ENCODE data around the gene ASB9. TPM values are rescaled to one million over a fixed set of nuclear protein-coding genes. Genes with fewer than 3 reads are reported as not detected.

Gene ASB9
- total RNA-seq, 1 experiment from 2014 or later, result 0.11 TPM

DNA sequence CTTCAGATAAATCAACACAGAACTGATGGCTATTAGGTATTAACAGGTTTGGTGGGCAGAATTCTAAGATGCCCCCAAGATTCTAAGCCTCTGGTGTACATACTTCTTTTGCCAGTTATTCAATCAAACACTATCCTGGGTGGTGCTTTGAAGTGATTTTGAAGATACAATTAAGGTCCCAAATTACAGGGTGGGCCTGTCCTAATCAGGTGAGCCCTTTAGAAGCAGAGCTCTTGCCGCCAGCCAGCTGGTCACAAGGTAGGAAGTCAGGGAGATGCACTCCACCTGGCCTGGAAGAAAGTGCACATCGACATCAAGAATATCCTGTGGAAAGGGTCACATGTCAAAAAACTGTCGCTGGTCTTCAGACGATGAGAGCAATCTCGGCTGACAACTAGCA is 29.5 kb downstream of the ASB9 start:
- no peak for TF ChIP-seq FOXK1 (CRISPR knock-in tag; IDR thresholded peaks at IDR 0.05)
- Mint-ChIP-seq H3K27ac (no peak overlapping the region), H3K4me3 (no peak overlapping the region), H3K27me3 (ENCODE audit: low read depth) (no peaks in the 10 kb centered on the region), H3K4me1 (no peaks in the 10 kb centered on the region), H3K36me3 (no peaks in the 10 kb centered on the region), H3K9me3 (peaks cover 7% of the 10 kb centered on the region; the same call in 1 of the 2 replicates)
- DNase-seq (ENCODE audit: low spot score) (no peak), ATAC-seq (no peak)
- ChIA-PET POLR2A (no interaction called here), CTCF (no interaction called here)

DNA sequence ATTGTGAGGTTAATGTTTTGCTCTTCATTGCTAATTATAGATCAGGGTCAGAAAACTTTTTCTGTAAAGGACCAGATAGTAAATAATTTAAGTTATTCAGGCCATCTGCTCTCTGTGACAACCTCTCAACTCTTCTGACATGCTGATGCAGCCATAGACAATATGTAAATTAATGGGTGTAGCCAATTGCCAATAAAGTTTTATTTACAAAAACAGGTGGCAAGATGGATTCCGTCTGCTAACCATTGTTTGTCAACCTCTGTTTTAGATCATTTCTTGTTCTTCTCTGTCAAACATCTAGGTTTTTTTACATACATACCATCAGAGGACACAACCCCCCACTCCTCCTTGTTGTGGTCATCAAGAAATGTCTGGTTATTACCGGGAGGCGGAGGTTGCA is 33.7 kb downstream of the ASB9 start:
- H3K4me1 Mint-ChIP-seq, result no peaks in the 10 kb centered on the region
- no peaks in the 10 kb centered on the region; the same call in 1 of the 2 replicates for H3K27me3 Mint-ChIP-seq (ENCODE audit: low read depth)
- ChIA-PET CTCF (no interaction called here), POLR2A (no interaction called here)
- H3K4me3 Mint-ChIP-seq, result no peak overlapping the region
- ATAC-seq (no peak), DNase-seq (ENCODE audit: low spot score) (no peak)
- TF ChIP-seq ZBTB21 (CRISPR knock-in tag; IDR thresholded peaks at IDR 0.05; ENCODE audit: borderline replicate concordance) (no peak), ELF4 (CRISPR knock-in tag; IDR thresholded peaks at IDR 0.05; ENCODE audit: low read depth) (no peak), ZNF671 (CRISPR knock-in tag; IDR thresholded peaks at IDR 0.05) (no peak)
- TF ChIP-seq, protein P1, sequence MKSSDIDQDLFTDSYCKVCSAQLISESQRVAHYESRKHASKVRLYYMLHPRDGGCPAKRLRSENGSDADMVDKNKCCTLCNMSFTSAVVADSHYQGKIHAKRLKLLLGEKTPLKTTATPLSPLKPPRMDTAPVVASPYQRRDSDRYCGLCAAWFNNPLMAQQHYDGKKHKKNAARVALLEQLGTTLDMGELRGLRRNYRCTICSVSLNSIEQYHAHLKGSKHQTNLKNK (CRISPR knock-in tag; IDR thresholded peaks at IDR 0.05), result no peak
- no peak overlapping the region for H3K27ac Mint-ChIP-seq
- peaks cover 7% of the 10 kb centered on the region; the same call in 1 of the 2 replicates for H3K9me3 Mint-ChIP-seq
- no peaks in the 10 kb centered on the region for H3K36me3 Mint-ChIP-seq

- Mint-ChIP-seq H3K4me1 (no peaks in the 10 kb centered on the region), H3K27me3 (ENCODE audit: low read depth) (no peaks in the 10 kb centered on the region; the same call in 1 of the 2 replicates)
Measured at GRCh38 chrX:15235001-15235400, 34.9 kb downstream of the ASB9 start.

More at GRCh38 chrX:15235001-15235400, 34.9 kb downstream of the ASB9 start:
- TF ChIP-seq ESRRA (CRISPR knock-in tag; IDR thresholded peaks at IDR 0.05; ENCODE audit: borderline replicate concordance) (no peak), GRHL2 (CRISPR knock-in tag; IDR thresholded peaks at IDR 0.05; ENCODE audit: insufficient replicate concordance, severe bottlenecking) (no peak), ZNF671 (CRISPR knock-in tag; IDR thresholded peaks at IDR 0.05) (no peak), FOXP1 (CRISPR knock-in tag; IDR thresholded peaks at IDR 0.05; ENCODE audit: borderline replicate concordance) (no peak), ZNF416 (CRISPR knock-in tag; IDR thresholded peaks at IDR 0.05) (no peak), FOXJ3 (CRISPR knock-in tag; IDR thresholded peaks at IDR 0.05; ENCODE audit: borderline replicate concordance) (no peak)
- TF ChIP-seq, protein P2, sequence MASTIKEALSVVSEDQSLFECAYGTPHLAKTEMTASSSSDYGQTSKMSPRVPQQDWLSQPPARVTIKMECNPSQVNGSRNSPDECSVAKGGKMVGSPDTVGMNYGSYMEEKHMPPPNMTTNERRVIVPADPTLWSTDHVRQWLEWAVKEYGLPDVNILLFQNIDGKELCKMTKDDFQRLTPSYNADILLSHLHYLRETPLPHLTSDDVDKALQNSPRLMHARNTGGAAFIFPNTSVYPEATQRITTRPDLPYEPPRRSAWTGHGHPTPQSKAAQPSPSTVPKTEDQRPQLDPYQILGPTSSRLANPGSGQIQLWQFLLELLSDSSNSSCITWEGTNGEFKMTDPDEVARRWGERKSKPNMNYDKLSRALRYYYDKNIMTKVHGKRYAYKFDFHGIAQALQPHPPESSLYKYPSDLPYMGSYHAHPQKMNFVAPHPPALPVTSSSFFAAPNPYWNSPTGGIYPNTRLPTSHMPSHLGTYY (CRISPR knock-in tag; IDR thresholded peaks at IDR 0.05), result no peak
- TF ChIP-seq, protein P3, sequence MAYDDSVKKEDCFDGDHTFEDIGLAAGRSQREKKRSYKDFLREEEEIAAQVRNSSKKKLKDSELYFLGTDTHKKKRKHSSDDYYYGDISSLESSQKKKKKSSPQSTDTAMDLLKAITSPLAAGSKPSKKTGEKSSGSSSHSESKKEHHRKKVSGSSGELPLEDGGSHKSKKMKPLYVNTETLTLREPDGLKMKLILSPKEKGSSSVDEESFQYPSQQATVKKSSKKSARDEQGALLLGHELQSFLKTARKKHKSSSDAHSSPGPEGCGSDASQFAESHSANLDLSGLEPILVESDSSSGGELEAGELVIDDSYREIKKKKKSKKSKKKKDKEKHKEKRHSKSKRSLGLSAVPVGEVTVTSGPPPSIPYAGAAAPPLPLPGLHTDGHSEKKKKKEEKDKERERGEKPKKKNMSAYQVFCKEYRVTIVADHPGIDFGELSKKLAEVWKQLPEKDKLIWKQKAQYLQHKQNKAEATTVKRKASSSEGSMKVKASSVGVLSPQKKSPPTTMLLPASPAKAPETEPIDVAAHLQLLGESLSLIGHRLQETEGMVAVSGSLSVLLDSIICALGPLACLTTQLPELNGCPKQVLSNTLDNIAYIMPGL (CRISPR knock-in tag; IDR thresholded peaks at IDR 0.05), result no peak
- TF ChIP-seq, protein P4, sequence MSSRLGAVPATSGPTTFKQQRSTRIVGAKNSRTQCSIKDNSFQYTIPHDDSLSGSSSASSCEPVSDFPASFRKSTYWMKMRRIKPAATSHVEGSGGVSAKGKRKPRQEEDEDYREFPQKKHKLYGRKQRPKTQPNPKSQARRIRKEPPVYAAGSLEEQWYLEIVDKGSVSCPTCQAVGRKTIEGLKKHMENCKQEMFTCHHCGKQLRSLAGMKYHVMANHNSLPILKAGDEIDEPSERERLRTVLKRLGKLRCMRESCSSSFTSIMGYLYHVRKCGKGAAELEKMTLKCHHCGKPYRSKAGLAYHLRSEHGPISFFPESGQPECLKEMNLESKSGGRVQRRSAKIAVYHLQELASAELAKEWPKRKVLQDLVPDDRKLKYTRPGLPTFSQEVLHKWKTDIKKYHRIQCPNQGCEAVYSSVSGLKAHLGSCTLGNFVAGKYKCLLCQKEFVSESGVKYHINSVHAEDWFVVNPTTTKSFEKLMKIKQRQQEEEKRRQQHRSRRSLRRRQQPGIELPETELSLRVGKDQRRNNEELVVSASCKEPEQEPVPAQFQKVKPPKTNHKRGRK (CRISPR knock-in tag; IDR thresholded peaks at IDR 0.05; ENCODE audit: borderline replicate concordance), result no peak
- TF ChIP-seq, protein P5, sequence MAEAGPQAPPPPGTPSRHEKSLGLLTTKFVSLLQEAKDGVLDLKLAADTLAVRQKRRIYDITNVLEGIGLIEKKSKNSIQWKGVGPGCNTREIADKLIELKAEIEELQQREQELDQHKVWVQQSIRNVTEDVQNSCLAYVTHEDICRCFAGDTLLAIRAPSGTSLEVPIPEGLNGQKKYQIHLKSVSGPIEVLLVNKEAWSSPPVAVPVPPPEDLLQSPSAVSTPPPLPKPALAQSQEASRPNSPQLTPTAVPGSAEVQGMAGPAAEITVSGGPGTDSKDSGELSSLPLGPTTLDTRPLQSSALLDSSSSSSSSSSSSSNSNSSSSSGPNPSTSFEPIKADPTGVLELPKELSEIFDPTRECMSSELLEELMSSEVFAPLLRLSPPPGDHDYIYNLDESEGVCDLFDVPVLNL (CRISPR knock-in tag; IDR thresholded peaks at IDR 0.05; ENCODE audit: borderline replicate concordance, low read depth), result no peak
- no peak for ATAC-seq
- Mint-ChIP-seq H3K9me3 (peaks cover 7% of the 10 kb centered on the region; the same call in 1 of the 2 replicates), H3K27ac (no peak overlapping the region), H3K4me3 (no peak overlapping the region), H3K36me3 (no peaks in the 10 kb centered on the region)
- CTCF ChIA-PET, result no interaction called here
- POLR2A ChIA-PET, result no interaction called here
- DNase-seq (ENCODE audit: low spot score), result no peak
